Uterus (tissue), 2 donors: ENCODE results near the gene EIF4H.

Source experiments
- POLR2A ChIP-seq, 2 donors: fragments of 450-650 bp; IDR thresholded peaks; one replicate each; pipeline ENCODE4 v1.6.1; 2016; ENCODE audit warnings: antibody characterized with exemption in 2 of 2, mild to moderate bottlenecking in 1 of 2, moderate library complexity in 1 of 2
- TF ChIP-seq, protein P1 (sequence below), 4 experiments: fragments of 200-600 bp in 2 of 4; fragments of 450-650 bp in 2 of 4; sonication (generic) in 2 of 4; IDR thresholded peaks; one replicate each; pipeline ENCODE4 v1.5.1; 2016 to 2019; ENCODE audit warnings: antibody characterized with exemption in 4 of 4, mild to moderate bottlenecking in 2 of 4, moderate library complexity in 1 of 4

DNA sequence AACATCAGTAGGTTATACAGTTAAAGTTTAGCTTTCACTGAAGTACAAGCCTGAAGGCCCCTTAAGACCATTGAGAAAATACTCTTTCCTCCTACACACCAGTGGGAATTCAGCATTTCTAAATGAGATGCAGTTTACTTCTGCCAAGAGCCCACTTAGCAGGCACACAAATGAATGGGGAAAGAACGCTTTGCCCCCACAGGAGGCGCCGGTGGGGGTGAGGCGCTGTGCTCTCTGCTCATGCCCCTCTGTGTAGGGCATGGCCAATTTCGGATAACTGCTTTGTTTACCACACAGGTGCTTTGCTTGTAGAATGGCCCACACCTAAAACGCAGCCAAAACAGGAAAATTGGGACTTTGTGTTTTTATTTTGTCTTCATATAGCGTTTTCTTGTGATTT, 19.8 kb downstream of the EIF4H start:
- TF ChIP-seq, protein P1, sequence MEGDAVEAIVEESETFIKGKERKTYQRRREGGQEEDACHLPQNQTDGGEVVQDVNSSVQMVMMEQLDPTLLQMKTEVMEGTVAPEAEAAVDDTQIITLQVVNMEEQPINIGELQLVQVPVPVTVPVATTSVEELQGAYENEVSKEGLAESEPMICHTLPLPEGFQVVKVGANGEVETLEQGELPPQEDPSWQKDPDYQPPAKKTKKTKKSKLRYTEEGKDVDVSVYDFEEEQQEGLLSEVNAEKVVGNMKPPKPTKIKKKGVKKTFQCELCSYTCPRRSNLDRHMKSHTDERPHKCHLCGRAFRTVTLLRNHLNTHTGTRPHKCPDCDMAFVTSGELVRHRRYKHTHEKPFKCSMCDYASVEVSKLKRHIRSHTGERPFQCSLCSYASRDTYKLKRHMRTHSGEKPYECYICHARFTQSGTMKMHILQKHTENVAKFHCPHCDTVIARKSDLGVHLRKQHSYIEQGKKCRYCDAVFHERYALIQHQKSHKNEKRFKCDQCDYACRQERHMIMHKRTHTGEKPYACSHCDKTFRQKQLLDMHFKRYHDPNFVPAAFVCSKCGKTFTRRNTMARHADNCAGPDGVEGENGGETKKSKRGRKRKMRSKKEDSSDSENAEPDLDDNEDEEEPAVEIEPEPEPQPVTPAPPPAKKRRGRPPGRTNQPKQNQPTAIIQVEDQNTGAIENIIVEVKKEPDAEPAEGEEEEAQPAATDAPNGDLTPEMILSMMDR (IDR thresholded peaks at IDR 0.05) = no peak
- no peak for TF ChIP-seq POLR2A (IDR thresholded peaks at IDR 0.05)
